Measurements from ENCODE around the gene PHLDB3.

Gene PHLDB3

GRCh38 chr19:43527860-43528622 lies 23.5 kb upstream of the PHLDB3 start:
- Histone ChIP-seq H3F3A (ENCODE audit: insufficient read depth) (peaks cover 10% of the 10 kb centered on the region; the same call in 1 of the 2 replicates), H3K79me2 (ENCODE audit: insufficient read depth, low read length) (no peaks in the 10 kb centered on the region), H3K9me2 (replicated peaks; ENCODE audit: insufficient read depth, low read length) (no peaks in the 10 kb centered on the region), H3K27ac (ENCODE audit: low read depth, low read length) (no peak overlapping the region), H3K36me3 (ENCODE audit: low read length) (no peaks in the 10 kb centered on the region), H2AFZ (ENCODE audit: low read depth, low read length, severe bottlenecking) (no peak overlapping the region), H3K27me3 (ENCODE audit: low read length) (no peaks in the 10 kb centered on the region), H3K4me3 (ENCODE audit: insufficient read depth, low read length, poor library complexity, severe bottlenecking) (no peak overlapping the region), H3K4me2 (ENCODE audit: low read depth, low read length, poor library complexity, severe bottlenecking) (peak overlapping the region; percentile 78), H3K9me3 (ENCODE audit: insufficient read depth, low read length) (no peaks in the 10 kb centered on the region), H4K20me1 (ENCODE audit: low read depth, low read length) (no peaks in the 10 kb centered on the region), H3K9ac (ENCODE audit: low read length) (no peak overlapping the region)
- no peak for TF ChIP-seq EZH2phosphoT487 (conservative IDR thresholded peaks at IDR 0.05; ENCODE audit: low read length)
- TF ChIP-seq CTCF (IDR thresholded peaks at IDR 0.05; ENCODE audit: insufficient read depth, low read length, poor library complexity, severe bottlenecking): no peak

- Histone ChIP-seq H4K20me1 (ENCODE audit: low read depth, low read length) (no peaks in the 10 kb centered on the region), H3K27me3 (ENCODE audit: low read length) (no peaks in the 10 kb centered on the region), H2AFZ (ENCODE audit: low read depth, low read length, severe bottlenecking) (peak within 1 kb of the TSS; percentile 100), H3K4me2 (ENCODE audit: low read depth, low read length, poor library complexity, severe bottlenecking) (peak within 1 kb of the TSS; percentile 78), H3F3A (ENCODE audit: insufficient read depth) (peaks cover 4% of the 10 kb centered on the region; the same call in 1 of the 2 replicates), H3K27ac (ENCODE audit: low read depth, low read length) (no peak within 1 kb of the TSS), H3K9ac (ENCODE audit: low read length) (peak within 1 kb of the TSS; percentile 76), H3K9me2 (replicated peaks; ENCODE audit: insufficient read depth, low read length) (no peaks in the 10 kb centered on the region), H3K36me3 (ENCODE audit: low read length) (no peaks in the 10 kb centered on the region), H3K4me3 (ENCODE audit: insufficient read depth, low read length, poor library complexity, severe bottlenecking) (peak within 1 kb of the TSS; percentile 92), H3K79me2 (ENCODE audit: insufficient read depth, low read length) (no peaks in the 10 kb centered on the region), H3K9me3 (ENCODE audit: insufficient read depth, low read length) (no peaks in the 10 kb centered on the region)
- no peak for TF ChIP-seq EZH2phosphoT487 (conservative IDR thresholded peaks at IDR 0.05; ENCODE audit: low read length)
These were observed 22.6 kb upstream of the PHLDB3 start, which contains the start of gene ETHE1 for GRCh38 chr19:43526884-43527859. TSS of gene ETHE1 (minus strand) at chr19:43527201. CDS start at chr19:43527177, 24 bp downstream.

GRCh38 chr19:43525836-43526771 lies 21.6 kb upstream of the PHLDB3 start:
- H3F3A ChIP-seq (ENCODE audit: insufficient read depth): peaks cover 4% of the 10 kb centered on the region; the same call in 1 of the 2 replicates
- no peaks in the 10 kb centered on the region for H3K27me3 ChIP-seq (ENCODE audit: low read length)
- H2AFZ ChIP-seq (ENCODE audit: low read depth, low read length, severe bottlenecking): peak overlapping the region; percentile 100
- no peaks in the 10 kb centered on the region for H3K79me2 ChIP-seq (ENCODE audit: insufficient read depth, low read length)
- TF ChIP-seq EZH2phosphoT487 (conservative IDR thresholded peaks at IDR 0.05; ENCODE audit: low read length) (no peak), CTCF (IDR thresholded peaks at IDR 0.05; ENCODE audit: insufficient read depth, low read length, poor library complexity, severe bottlenecking) (no peak)
- H3K9ac ChIP-seq (ENCODE audit: low read length): peak overlapping the region; percentile 76
- no peaks in the 10 kb centered on the region for H3K9me3 ChIP-seq (ENCODE audit: insufficient read depth, low read length)
- H3K27ac ChIP-seq (ENCODE audit: low read depth, low read length): no peak overlapping the region
- H3K9me2 ChIP-seq (replicated peaks; ENCODE audit: insufficient read depth, low read length): no peaks in the 10 kb centered on the region
- peak overlapping the region; percentile 92 for H3K4me3 ChIP-seq (ENCODE audit: insufficient read depth, low read length, poor library complexity, severe bottlenecking)
- peak overlapping the region; percentile 78 for H3K4me2 ChIP-seq (ENCODE audit: low read depth, low read length, poor library complexity, severe bottlenecking)
- no peaks in the 10 kb centered on the region for H4K20me1 ChIP-seq (ENCODE audit: low read depth, low read length)
- no peaks in the 10 kb centered on the region for H3K36me3 ChIP-seq (ENCODE audit: low read length)
